IPS DF 4.7 (cell line): ENCODE results near the gene SPDYC.
"Not testable (repeated sequence)": the region's sequence is repeated elsewhere in the genome, so short reads cannot be mapped to it uniquely, and the experiment has no call there.

Experiments used
- DNase-seq: peaks from one replicate; pipeline ENCODE4 v3.0.0-alpha.2; 2013; ENCODE audit warnings: low spot score; ENCODE audit errors: extremely low read depth

The SPDYC gene

GRCh38 chr11:65167656-65168055 lies 2.4 kb upstream of the SPDYC start:
- DNase-seq = no peak

- DNase-seq = no peak
These were observed 830 bp upstream of the SPDYC start for GRCh38 chr11:65169164-65169641.

GRCh38 chr11:65172600-65172999 lies 2.6 kb downstream of the SPDYC start:
- DNase-seq = no peak

GRCh38 chr11:65174571-65175010 lies 4.6 kb downstream of the SPDYC start:
- not testable (repeated sequence) for DNase-seq

GRCh38 chr11:65180877-65181568 lies 11.0 kb downstream of the SPDYC start:
- no peak for DNase-seq

- no peak for DNase-seq
These were observed 11.7 kb downstream of the SPDYC start, which contains the start of gene CAPN1 for GRCh38 chr11:65181569-65182257. Gene CAPN1 (plus strand): TSS chr11:65181928. CDS start chr11:65182702, 774 bp downstream.

- DNase-seq = no peak
These were observed 12.5 kb downstream of the SPDYC start for GRCh38 chr11:65182258-65183170.

- DNase-seq = no peak
These were observed 13.3 kb downstream of the SPDYC start for GRCh38 chr11:65183201-65183891.

- no peak for DNase-seq
These were observed 14.1 kb downstream of the SPDYC start for GRCh38 chr11:65184146-65184545.

GRCh38 chr11:65185171-65185570 lies 15.1 kb downstream of the SPDYC start:
- no peak for DNase-seq

- no peak for DNase-seq
These were observed 15.9 kb downstream of the SPDYC start for GRCh38 chr11:65185869-65186341.

GRCh38 chr11:65186701-65187100 lies 16.7 kb downstream of the SPDYC start:
- no peak for DNase-seq

GRCh38 chr11:65187146-65187675 lies 17.2 kb downstream of the SPDYC start:
- no peak for DNase-seq

GRCh38 chr11:65187971-65188461 lies 18.0 kb downstream of the SPDYC start:
- DNase-seq = no peak

- DNase-seq = no peak
These were observed 18.5 kb downstream of the SPDYC start for GRCh38 chr11:65188486-65188885.

- no peak for DNase-seq
These were observed 19.2 kb downstream of the SPDYC start for GRCh38 chr11:65189191-65189590.

- DNase-seq = no peak
These were observed 24.5 kb downstream of the SPDYC start for GRCh38 chr11:65194564-65194963.

- DNase-seq = no peak
These were observed 34.1 kb downstream of the SPDYC start for GRCh38 chr11:65204143-65204542.

GRCh38 chr11:65204646-65205601 lies 34.9 kb downstream of the SPDYC start:
- DNase-seq = no peak
